ENCODE data around the gene PGAM1.

GRCh38 chr10:97482381-97482780 is 56.4 kb downstream of the PGAM1 start:
- TF ChIP-seq, protein P1, sequence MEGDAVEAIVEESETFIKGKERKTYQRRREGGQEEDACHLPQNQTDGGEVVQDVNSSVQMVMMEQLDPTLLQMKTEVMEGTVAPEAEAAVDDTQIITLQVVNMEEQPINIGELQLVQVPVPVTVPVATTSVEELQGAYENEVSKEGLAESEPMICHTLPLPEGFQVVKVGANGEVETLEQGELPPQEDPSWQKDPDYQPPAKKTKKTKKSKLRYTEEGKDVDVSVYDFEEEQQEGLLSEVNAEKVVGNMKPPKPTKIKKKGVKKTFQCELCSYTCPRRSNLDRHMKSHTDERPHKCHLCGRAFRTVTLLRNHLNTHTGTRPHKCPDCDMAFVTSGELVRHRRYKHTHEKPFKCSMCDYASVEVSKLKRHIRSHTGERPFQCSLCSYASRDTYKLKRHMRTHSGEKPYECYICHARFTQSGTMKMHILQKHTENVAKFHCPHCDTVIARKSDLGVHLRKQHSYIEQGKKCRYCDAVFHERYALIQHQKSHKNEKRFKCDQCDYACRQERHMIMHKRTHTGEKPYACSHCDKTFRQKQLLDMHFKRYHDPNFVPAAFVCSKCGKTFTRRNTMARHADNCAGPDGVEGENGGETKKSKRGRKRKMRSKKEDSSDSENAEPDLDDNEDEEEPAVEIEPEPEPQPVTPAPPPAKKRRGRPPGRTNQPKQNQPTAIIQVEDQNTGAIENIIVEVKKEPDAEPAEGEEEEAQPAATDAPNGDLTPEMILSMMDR (IDR thresholded peaks at IDR 0.05), result no peak
- no peak for TF ChIP-seq POLR2A (IDR thresholded peaks at IDR 0.05)

Data from lower leg skin (tissue), 3 donors.